GM12872 (cell line): ENCODE measurements around the gene TMEM117.
A peak's percentile ranks its signal among the peaks of the same experiment; 100 is the strongest.

Experiments used
- TF ChIP-seq, protein P1 (sequence below): IDR thresholded peaks from 3 replicates; pipeline ENCODE4 v1.5.1; 2011; ENCODE audit warnings: low read depth, mild to moderate bottlenecking, low read length, moderate library complexity; ENCODE audit not compliant: insufficient read depth

Gene TMEM117

DNA sequence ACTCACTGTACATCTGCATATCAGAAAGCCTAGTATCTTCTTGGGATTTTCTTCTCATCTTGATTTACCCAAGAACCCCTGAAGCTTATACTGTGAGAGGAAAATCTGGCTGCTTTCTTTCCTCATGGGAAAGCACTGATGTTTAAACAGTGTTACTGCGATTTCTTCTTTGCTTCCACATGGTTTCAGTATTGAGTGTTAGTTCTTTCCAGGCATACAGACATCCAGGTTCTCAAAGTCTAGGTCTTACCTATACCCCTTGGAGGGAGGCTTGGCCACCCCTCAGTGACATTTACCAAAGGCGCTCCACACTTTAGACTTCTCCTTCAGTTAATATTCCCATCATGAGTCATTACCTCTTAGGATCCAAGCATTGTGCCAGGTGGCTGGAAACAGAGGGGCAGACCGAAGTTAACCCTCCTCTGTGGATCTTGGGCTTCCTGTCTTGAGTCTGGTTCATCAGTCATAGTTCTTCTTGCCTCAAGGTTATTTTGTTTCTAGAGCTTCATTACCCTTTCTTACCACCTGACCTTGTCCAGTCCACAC, 79.1 kb downstream of the TMEM117 start:
- TF ChIP-seq, protein P1, sequence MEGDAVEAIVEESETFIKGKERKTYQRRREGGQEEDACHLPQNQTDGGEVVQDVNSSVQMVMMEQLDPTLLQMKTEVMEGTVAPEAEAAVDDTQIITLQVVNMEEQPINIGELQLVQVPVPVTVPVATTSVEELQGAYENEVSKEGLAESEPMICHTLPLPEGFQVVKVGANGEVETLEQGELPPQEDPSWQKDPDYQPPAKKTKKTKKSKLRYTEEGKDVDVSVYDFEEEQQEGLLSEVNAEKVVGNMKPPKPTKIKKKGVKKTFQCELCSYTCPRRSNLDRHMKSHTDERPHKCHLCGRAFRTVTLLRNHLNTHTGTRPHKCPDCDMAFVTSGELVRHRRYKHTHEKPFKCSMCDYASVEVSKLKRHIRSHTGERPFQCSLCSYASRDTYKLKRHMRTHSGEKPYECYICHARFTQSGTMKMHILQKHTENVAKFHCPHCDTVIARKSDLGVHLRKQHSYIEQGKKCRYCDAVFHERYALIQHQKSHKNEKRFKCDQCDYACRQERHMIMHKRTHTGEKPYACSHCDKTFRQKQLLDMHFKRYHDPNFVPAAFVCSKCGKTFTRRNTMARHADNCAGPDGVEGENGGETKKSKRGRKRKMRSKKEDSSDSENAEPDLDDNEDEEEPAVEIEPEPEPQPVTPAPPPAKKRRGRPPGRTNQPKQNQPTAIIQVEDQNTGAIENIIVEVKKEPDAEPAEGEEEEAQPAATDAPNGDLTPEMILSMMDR: peak; percentile 39; the same call in 2 of the 3 replicates

DNA sequence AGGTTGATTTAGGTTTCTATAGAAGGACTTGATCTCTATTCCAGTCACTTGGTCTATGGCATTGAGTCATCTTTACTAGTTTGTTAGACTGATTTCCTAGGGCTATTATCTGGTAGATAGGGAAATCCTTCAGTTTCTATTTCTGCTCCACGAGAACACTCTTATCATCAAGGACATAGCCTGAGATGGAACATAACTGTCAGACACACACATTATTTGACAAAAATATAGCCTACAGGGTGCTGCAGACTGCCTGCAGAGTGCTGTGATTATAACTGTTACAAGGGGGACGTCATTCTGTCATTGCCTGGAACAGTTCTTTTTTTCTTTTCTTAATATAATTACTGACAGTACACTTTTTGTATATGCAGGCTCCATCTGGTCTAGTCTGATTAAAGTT, 82.0 kb downstream of the TMEM117 start:
- TF ChIP-seq, protein P1: no peak

DNA sequence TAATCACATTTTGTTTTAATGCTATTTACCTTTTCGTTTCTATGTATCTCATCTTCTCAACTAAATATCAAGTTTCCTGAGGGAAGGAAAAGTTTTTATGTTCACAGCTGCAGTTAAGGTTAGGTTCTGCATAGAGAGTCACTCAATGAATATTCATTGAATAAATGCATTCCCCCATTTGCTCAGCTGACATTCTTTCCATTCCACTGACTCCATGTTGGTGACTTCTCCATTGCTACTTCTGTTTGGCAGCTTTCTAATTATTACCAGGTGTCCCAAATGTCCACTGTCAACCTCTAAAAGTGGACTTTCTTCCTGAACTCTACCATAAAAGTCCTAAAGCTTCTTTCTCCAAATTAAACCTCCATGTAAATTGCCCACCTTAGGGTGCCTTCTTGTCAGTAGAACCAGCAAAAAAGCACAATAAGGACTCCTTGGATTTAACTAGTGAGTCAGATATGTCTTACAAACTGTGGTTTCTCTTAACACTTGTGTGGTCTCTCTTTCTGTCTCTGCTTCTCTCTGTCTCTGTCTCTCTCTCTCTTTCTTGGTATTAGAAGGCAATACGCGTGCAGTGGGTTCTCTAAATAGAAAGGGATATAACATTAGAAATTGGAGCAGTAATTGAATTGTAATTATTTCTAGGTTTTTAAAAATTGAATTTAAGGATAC, 85.9 kb downstream of the TMEM117 start:
- TF ChIP-seq, protein P1: no peak

DNA sequence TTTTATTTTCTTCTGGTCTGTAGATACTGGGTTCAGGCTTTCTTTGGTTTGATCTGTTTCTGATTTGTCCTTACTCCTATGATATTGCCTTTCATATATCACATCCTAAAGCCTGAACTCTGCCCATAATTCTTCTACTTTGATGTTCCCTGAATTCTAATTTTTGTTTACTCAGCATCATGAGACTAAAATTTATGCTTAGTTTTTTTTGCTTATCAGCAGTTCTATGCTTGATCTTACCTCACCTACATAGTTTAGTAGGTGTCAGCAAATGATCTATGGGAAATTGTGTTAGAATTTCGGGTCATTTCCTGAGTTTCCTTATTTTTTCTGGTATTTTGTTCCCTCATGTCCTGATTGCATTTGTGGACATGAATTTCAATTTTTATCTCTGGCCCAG, 94.2 kb downstream of the TMEM117 start:
- TF ChIP-seq, protein P1: no peak

DNA sequence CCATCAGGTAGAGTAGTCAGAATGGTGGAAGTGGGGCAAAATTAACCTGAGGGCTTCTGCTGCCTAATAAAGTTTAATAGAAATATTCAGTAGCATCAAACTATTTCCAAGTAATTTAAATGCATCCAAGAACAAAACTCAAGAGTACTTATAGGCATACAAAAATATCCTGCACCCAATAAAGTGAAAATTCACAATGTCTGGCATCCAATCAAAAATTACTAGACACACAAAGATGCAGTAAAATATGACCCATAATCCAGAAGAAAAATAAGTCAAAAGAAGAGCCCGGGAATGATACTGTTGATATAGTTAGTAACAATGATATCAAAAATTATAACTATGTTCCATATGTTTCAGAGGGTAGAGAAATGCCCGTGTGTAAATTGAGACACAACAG, 95.3 kb downstream of the TMEM117 start:
- TF ChIP-seq, protein P1: no peak

DNA sequence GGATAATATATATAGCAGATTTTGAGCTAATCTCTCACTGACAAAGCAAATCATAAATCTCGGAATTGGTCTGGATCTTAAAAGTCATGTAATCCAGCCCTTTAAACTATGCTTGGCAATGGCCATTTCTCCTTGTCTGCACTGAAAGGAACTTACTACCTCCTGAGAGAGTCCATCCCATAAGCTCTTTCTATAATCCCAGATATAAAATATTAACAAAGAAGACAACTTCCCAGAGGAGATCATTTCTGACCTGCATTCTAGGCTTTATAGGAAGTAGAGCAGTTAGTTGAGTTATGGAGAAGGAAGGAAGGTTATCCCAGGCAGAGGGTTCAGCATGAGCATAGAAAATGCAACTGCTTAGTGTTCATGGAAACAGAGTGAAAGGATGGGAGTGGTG, 99.7 kb downstream of the TMEM117 start:
- TF ChIP-seq, protein P1: no peak

DNA sequence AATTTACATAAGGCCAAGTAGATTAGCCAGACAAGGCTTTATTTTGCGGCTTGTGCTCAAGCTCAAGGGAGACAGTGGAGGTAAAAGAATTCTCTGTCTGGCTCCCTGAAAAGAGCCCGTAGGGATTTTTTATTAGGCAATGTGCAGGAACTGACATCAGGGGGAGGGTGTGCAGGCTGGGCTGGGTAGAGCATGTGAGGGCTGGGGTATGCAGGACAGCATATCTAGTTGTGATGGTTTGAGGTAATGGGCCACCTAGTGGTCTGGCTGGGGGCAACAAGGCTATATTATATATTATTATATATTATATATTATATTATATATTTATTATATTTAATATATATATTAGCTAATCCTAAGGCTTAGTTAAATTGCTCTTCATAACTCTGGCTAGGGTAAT, 102.1 kb downstream of the TMEM117 start:
- TF ChIP-seq, protein P1: peak; percentile 39; the same call in 1 of the 3 replicates
